H1 (cell line): Measurements from ENCODE around the gene NSFL1C. TPM values are rescaled to one million over a fixed set of nuclear protein-coding genes. Genes with fewer than 3 reads are reported as not detected.

Experiments used
- CTCF ChIA-PET: fragments of 300-600 bp; sonication (Branson Sonifier 250); formaldehyde crosslinking; loops from one replicate; lab custom pipeline; 2021; ENCODE audit not compliant: partially characterized antibody; lab: Charles Lee
- POLR2A ChIA-PET: fragments of 300-600 bp; sonication (Branson Sonifier 250); formaldehyde crosslinking; loops from one replicate; lab custom pipeline; 2021; ENCODE audit warnings: inconsistent platforms; ENCODE audit not compliant: partially characterized antibody; lab: Charles Lee
- DNase-seq, 2 experiments: peaks; one replicate each; pipeline versions ENCODE4 v3.0.0 to v3.0.0-alpha.2; 2010 to 2022; ENCODE audit warnings: low spot score in 2 of 2, low read depth in 1 of 2, mixed read lengths in 1 of 2
- FAIRE-seq: peaks from 2 replicates; lab custom pipeline; 2011; peaks lifted over from hg19 to GRCh38; lab: Jason Lieb, UNC
- H2AFZ ChIP-seq: 2 replicates; pipeline ENCODE4 v1.8.1; 2012; ENCODE audit warnings: low read length, inconsistent platforms
- H2AK5ac ChIP-seq: 2 replicates; pipeline ENCODE4 v1.6.1; 2013; ENCODE audit warnings: low read depth, low read length
- H2BK120ac ChIP-seq: replicated peaks from 2 replicates; pipeline ENCODE3; 2013; ENCODE audit warnings: low read depth, low read length, inconsistent platforms
- H2BK12ac ChIP-seq: 2 replicates; pipeline ENCODE4 v1.6.1; 2013; ENCODE audit warnings: low read depth, low read length
- H2BK15ac ChIP-seq: 2 replicates; pipeline ENCODE4 v1.6.1; 2013; ENCODE audit warnings: low read length
- H2BK20ac ChIP-seq: 2 replicates; pipeline ENCODE4 v1.6.1; 2013; ENCODE audit warnings: low read length
- H2BK5ac ChIP-seq: 2 replicates; pipeline ENCODE4 v1.6.1; 2013; ENCODE audit warnings: low read depth, low read length
- H3K14ac ChIP-seq: 2 replicates; pipeline ENCODE4 v1.6.1; 2013; ENCODE audit warnings: inconsistent platforms; ENCODE audit not compliant: insufficient read length
- H3K18ac ChIP-seq: 2 replicates; pipeline ENCODE4 v1.6.1; 2013; ENCODE audit warnings: low read length; ENCODE audit errors: extremely low read depth
- H3K23ac ChIP-seq: 2 replicates; pipeline ENCODE4 v1.6.1; 2013; ENCODE audit warnings: inconsistent platforms; ENCODE audit not compliant: insufficient read length
- H3K23me2 ChIP-seq: 2 replicates; pipeline ENCODE4 v1.6.1; 2013; ENCODE audit warnings: low read depth, low read length
- H3K27ac ChIP-seq: 2 replicates; pipeline ENCODE4 v1.6.1; 2011; ENCODE audit warnings: low read depth, low read length, inconsistent platforms
- H3K27me3 ChIP-seq, 4 experiments: replicated peaks in 1 of 4; 1 replicate in 1 of 4; 2 replicates in 3 of 4; pipeline versions ENCODE4 v1.6.1 to v1.8.1; 2011 to 2013; ENCODE audit warnings: low read length in 3 of 4, mild to moderate bottlenecking in 3 of 4, inconsistent platforms in 2 of 4, mixed read lengths in 2 of 4, moderate library complexity in 1 of 4; ENCODE audit not compliant: control insufficient read depth in 3 of 4, insufficient read depth in 3 of 4; ENCODE audit errors: extremely low read depth in 1 of 4
- H3K36me3 ChIP-seq, 4 experiments: 2 replicates each; pipeline versions ENCODE4 v1.6.1 to v1.8.1; 2011 to 2013; ENCODE audit warnings: mild to moderate bottlenecking in 4 of 4, low read length in 3 of 4, moderate library complexity in 2 of 4, control low read depth in 1 of 4, inconsistent platforms in 1 of 4; ENCODE audit not compliant: insufficient read depth in 4 of 4, control insufficient read depth in 2 of 4
- H3K4ac ChIP-seq: replicated peaks from 2 replicates; pipeline ENCODE3; 2013; ENCODE audit warnings: low read length, low read depth, mixed read lengths, inconsistent platforms; ENCODE audit not compliant: insufficient read length
- H3K4me1 ChIP-seq, 4 experiments: replicated peaks in 1 of 4; 1 replicate in 1 of 4; 2 replicates in 3 of 4; pipeline versions ENCODE4 v1.6.1 to v1.8.1; 2011 to 2013; ENCODE audit warnings: low read length in 3 of 4, inconsistent platforms in 2 of 4, mixed read lengths in 1 of 4; ENCODE audit not compliant: insufficient read depth in 4 of 4, control insufficient read depth in 3 of 4
- H3K4me2 ChIP-seq, 2 experiments: 2 replicates each; pipeline versions ENCODE4 v1.6.1 to v1.8.1; 2011 to 2013; ENCODE audit warnings: low read depth in 2 of 2, low read length in 2 of 2, control low read depth in 1 of 2, inconsistent platforms in 1 of 2, mild to moderate bottlenecking in 1 of 2; ENCODE audit not compliant: insufficient read depth in 1 of 2
- H3K4me3 ChIP-seq, 4 experiments: fragments of 200-600, 300-600 bp in 1 of 4; sonication (generic), shearing (Covaris generic), sonication (Bioruptor Twin) in 1 of 4; 2 replicates each; pipeline versions ENCODE4 v1.5.1 to v1.8.1; 2011 to 2016; ENCODE audit warnings: low read length in 4 of 4, low read depth in 3 of 4, control low read depth in 2 of 4, inconsistent platforms in 2 of 4, mild to moderate bottlenecking in 2 of 4, mixed read lengths in 1 of 4, moderate library complexity in 1 of 4; ENCODE audit not compliant: insufficient read depth in 2 of 4; ENCODE audit errors: extremely low read depth in 1 of 4
- H3K56ac ChIP-seq: replicated peaks from 2 replicates; pipeline ENCODE3; 2013; ENCODE audit warnings: low read depth, mild to moderate bottlenecking, mixed read lengths, low read length, inconsistent platforms; ENCODE audit not compliant: insufficient read length
- H3K79me1 ChIP-seq: 2 replicates; pipeline ENCODE4 v1.6.1; 2013; ENCODE audit warnings: low read depth, low read length, control low read depth
- H3K79me2 ChIP-seq, 2 experiments: 2 replicates each; pipeline versions ENCODE4 v1.6.1 to v1.8.1; 2012 to 2013; ENCODE audit warnings: low read length in 2 of 2, mild to moderate bottlenecking in 2 of 2, inconsistent platforms in 1 of 2; ENCODE audit not compliant: insufficient read depth in 2 of 2, control insufficient read depth in 1 of 2
- H3K9ac ChIP-seq, 4 experiments: replicated peaks in 1 of 4; 1 replicate in 1 of 4; 2 replicates in 3 of 4; pipeline versions ENCODE4 v1.6.1 to v1.8.1; 2011 to 2013; ENCODE audit warnings: low read depth in 3 of 4, low read length in 3 of 4, control low read depth in 2 of 4, mild to moderate bottlenecking in 2 of 4, moderate library complexity in 2 of 4, inconsistent platforms in 1 of 4; ENCODE audit errors: extremely low read depth in 1 of 4
- H3K9me3 ChIP-seq, 2 experiments: 2 replicates each; pipeline versions ENCODE4 v1.6.1 to v1.8.1; 2012 to 2013; ENCODE audit warnings: mild to moderate bottlenecking in 2 of 2, moderate library complexity in 2 of 2, control low read depth in 1 of 2, inconsistent platforms in 1 of 2, low read depth in 1 of 2, low read length in 1 of 2, mixed read lengths in 1 of 2; ENCODE audit not compliant: insufficient read depth in 2 of 2
- H4K20me1 ChIP-seq, 2 experiments: replicated peaks in 1 of 2; 2 replicates each; pipeline versions ENCODE3 to v1.8.1; 2011 to 2013; ENCODE audit warnings: inconsistent platforms in 2 of 2, low read length in 2 of 2, mild to moderate bottlenecking in 1 of 2; ENCODE audit not compliant: insufficient read depth in 2 of 2, control insufficient read depth in 1 of 2
- H4K5ac ChIP-seq: 2 replicates; pipeline ENCODE4 v1.6.1; 2013; ENCODE audit warnings: low read length, low read depth, mixed read lengths, inconsistent platforms; ENCODE audit not compliant: insufficient read length
- H4K8ac ChIP-seq: 2 replicates; pipeline ENCODE4 v1.8.0; 2013; ENCODE audit warnings: mild to moderate bottlenecking, moderate library complexity, low read length, inconsistent platforms; ENCODE audit not compliant: insufficient read depth; ENCODE audit errors: extremely low read depth
- H4K91ac ChIP-seq: replicated peaks from 2 replicates; pipeline ENCODE3; 2013; ENCODE audit warnings: low read length, mixed read lengths, inconsistent platforms; ENCODE audit not compliant: insufficient read length
- CBX8 ChIP-seq: fragments of 300-800, 300-1000 bp; sonication (generic); IDR thresholded peaks from 2 replicates; pipeline ENCODE4 v1.7.1; 2016; ENCODE audit warnings: low read depth, low read length, borderline replicate concordance
- EZH2 ChIP-seq: fragments of 200-600 bp; sonication (generic); IDR thresholded peaks from 2 replicates; pipeline ENCODE4 v1.7.1; 2012; ENCODE audit warnings: low read depth, mild to moderate bottlenecking, moderate library complexity, low read length, inconsistent platforms; ENCODE audit not compliant: severe bottlenecking
- KDM1A ChIP-seq: fragments of 200-600, 300-600 bp; sonication (generic); IDR thresholded peaks from 2 replicates; pipeline ENCODE4 v1.7.1; 2016; ENCODE audit warnings: mild to moderate bottlenecking, low read length, borderline replicate concordance
- KDM4A ChIP-seq: IDR thresholded peaks from one replicate; pipeline ENCODE4 v1.7.1; 2012; ENCODE audit warnings: low read depth, mild to moderate bottlenecking, moderate library complexity, low read length, inconsistent platforms; ENCODE audit not compliant: severe bottlenecking
- PHF8 ChIP-seq: fragments of 200-600 bp; sonication (generic); conservative IDR thresholded peaks from 2 replicates; pipeline ENCODE4 v1.7.1; 2012; ENCODE audit warnings: low read depth, mild to moderate bottlenecking, inconsistent platforms, low read length, moderate library complexity
- TAF1 ChIP-seq: IDR thresholded peaks from 2 replicates; pipeline ENCODE4 v1.6.1; 2011; ENCODE audit warnings: mild to moderate bottlenecking, low read depth, low read length
- WGBS, 2 experiments: shearing (Covaris generic) in 1 of 2; methylation state at CpG; one replicate each; pipeline versions ENCODE4 v1.1.6 to v1.1.7; 2013 to 2015; ENCODE audit warnings: low lambda C conversion rate in 2 of 2, mixed read lengths in 2 of 2, inconsistent platforms in 1 of 2, low coverage in 1 of 2, missing lambda C conversion rate in 1 of 2; ENCODE audit not compliant: insufficient replicate concordance in 2 of 2, insufficient coverage in 1 of 2, insufficient read length in 1 of 2; ENCODE audit errors: extremely low coverage in 1 of 2, missing lambda C conversion rate in 1 of 2; 5-methylcytosine and 5-hydroxymethylcytosine counted together
- polyA plus RNA-seq, 7 experiments: library from polyadenylated mRNA; depleted of rRNA in 3 of 7; stranded (reverse) in 5 of 7; unstranded in 2 of 7; fragments of >200 nt in 5 of 7; fragments of 200-250 nt in 2 of 7; gene quantifications; 1 replicate in 5 of 7; 2 replicates in 1 of 7; 4 replicates in 1 of 7; pipeline versions ENCODE4 v1.2.1 to v1.2.3, GENCODE V29; 2011 to 2013; ENCODE audit warnings: missing spikeins in 2 of 7, mixed read lengths in 2 of 7
- total RNA-seq: library from RNA; stranded (reverse); fragmentation: NEBNext Ultra II Directional; extraction: Animal tissue kit (Norgen Biotek cat#: 25700); gene quantifications from 2 replicates; pipeline ENCODE4 v1.2.1, GENCODE V29; 2021

NSFL1C gene
- total and polyA plus RNA-seq, 2 of the 8 experiments (the other 6 are each of a cell fraction or from before 2014, with no cell fraction given) = 21.6 to 98.0 TPM

DNA sequence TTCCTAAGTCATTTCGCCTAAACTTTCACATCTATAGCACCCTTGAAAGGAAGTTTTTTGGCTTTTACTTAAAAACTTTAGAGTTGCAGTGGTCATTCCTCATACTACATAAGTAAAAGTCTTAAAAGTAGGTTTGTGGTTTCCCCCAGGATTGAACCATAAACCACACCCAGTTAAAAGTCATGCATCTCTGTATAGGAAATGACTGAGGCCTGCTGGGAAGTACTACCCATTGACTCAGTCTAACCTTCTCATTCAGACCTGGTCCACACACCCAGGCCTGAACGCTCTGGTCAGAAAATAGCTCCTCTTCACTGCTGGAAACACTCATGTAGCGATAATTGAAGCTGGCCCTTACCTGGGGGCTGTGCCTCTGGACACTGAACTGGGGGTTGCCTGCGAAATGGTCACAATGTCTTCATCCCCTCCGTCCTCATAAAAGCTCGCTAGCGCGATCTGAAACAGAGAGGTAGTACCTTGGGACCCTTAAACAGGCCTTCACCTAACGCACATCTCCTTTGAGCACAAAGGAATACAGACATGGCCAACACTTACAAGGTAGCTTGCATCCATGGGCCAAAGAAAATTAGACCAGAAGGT, 2.6 kb downstream of the NSFL1C start:
- CTCF ChIA-PET = interaction anchor here (0.6 kb wide), 1 partner anchor 739 kb away, joined by 3 read pairs; no protein-coding TSS in a partner anchor
- Histone ChIP-seq H3K27me3 (no peaks in the 10 kb centered on the region), H2AFZ (no peak overlapping the region), H3K4me3 (no peak overlapping the region), H4K91ac (no peak overlapping the region), H2AK5ac (no peak overlapping the region), H2BK20ac (no peak overlapping the region), H3K9me3 (no peaks in the 10 kb centered on the region), H4K20me1 (peaks cover 2 to 18% of the 10 kb centered on the region in 2 experiments), H3K4me2 (no peak overlapping the region), H4K5ac (no peak overlapping the region), H4K8ac (no peak overlapping the region), H2BK12ac (no peak overlapping the region), H3K18ac (no peak overlapping the region), H3K14ac (no peak overlapping the region), H3K27ac (no peak overlapping the region), H3K4ac (no peak overlapping the region), H3K23me2 (peaks cover 6% of the 10 kb centered on the region), H2BK15ac (no peak overlapping the region), H3K4me1 (peaks cover 3 to 14% (median 6%) of the 10 kb centered on the region in 4 experiments; a peak in 6 of 7 replicates), H3K79me1 (peaks cover 11% of the 10 kb centered on the region), H2BK5ac (no peak overlapping the region), H3K79me2 (peaks cover 9 to 55% of the 10 kb centered on the region in 2 experiments; a peak in 3 of 4 replicates), H3K56ac (no peak overlapping the region), H3K36me3 (peaks cover 2 to 23% (median 15%) of the 10 kb centered on the region in 4 experiments; a peak in 7 of 8 replicates), H3K9ac (no peak overlapping the region; a peak in 1 of 7 replicates), H2BK120ac (no peak overlapping the region), H3K23ac (no peak overlapping the region)
- WGBS, 2 experiments = 94% methylated on average over 9 of the region's 9 CpGs; no CpG with 5 or more reads in 1 of the 2 experiments
- DNase-seq (peak in 1 of 2 experiments; percentile 6), FAIRE-seq (no peak)
- POLR2A ChIA-PET = interaction anchor here (0.7 kb wide), 1 partner anchor 86 kb away, joined by 3 read pairs; no protein-coding TSS in a partner anchor
- no peak for TF ChIP-seq KDM1A
- no peak for TF ChIP-seq CBX8
- TF ChIP-seq TAF1 = no peak
- no peak for TF ChIP-seq KDM4A
- no peak for TF ChIP-seq PHF8
- TF ChIP-seq EZH2 = no peak
